Measurements from ENCODE around the gene GALNT9.
A peak's percentile ranks its signal among the peaks of the same experiment; 100 is the strongest.
"Not testable (repeated sequence)": the region's sequence is repeated elsewhere in the genome, so short reads cannot be mapped to it uniquely, and the experiment has no call there.

Gene GALNT9

GRCh38 chr12:132199526-132200319 is 129.7 kb downstream of the GALNT9 start:
- intact Hi-C loops (cut with micrococcal nuclease) = no loop called here
- H3K27ac Mint-ChIP-seq = no peak overlapping the region
- no peaks in the 10 kb centered on the region for H3K36me3 Mint-ChIP-seq (ENCODE audit: low read depth)
- H3K4me3 Mint-ChIP-seq = no peak overlapping the region
- H3K27me3 Mint-ChIP-seq = peaks cover 21% of the 10 kb centered on the region
- H3K9me3 Mint-ChIP-seq = no peaks in the 10 kb centered on the region
- H3K4me1 Mint-ChIP-seq (ENCODE audit: low read depth) = no peaks in the 10 kb centered on the region

GRCh38 chr12:132199101-132199500 is 130.3 kb downstream of the GALNT9 start:
- peaks cover 6% of the 10 kb centered on the region for H3K9me3 Mint-ChIP-seq
- no peak overlapping the region for H3K27ac Mint-ChIP-seq
- intact Hi-C loops (cut with micrococcal nuclease) = no loop called here
- no peak overlapping the region for H3K4me3 Mint-ChIP-seq
- no peaks in the 10 kb centered on the region for H3K36me3 Mint-ChIP-seq (ENCODE audit: low read depth)
- no peaks in the 10 kb centered on the region for H3K4me1 Mint-ChIP-seq (ENCODE audit: low read depth)
- H3K27me3 Mint-ChIP-seq = peaks cover 17% of the 10 kb centered on the region

DNA sequence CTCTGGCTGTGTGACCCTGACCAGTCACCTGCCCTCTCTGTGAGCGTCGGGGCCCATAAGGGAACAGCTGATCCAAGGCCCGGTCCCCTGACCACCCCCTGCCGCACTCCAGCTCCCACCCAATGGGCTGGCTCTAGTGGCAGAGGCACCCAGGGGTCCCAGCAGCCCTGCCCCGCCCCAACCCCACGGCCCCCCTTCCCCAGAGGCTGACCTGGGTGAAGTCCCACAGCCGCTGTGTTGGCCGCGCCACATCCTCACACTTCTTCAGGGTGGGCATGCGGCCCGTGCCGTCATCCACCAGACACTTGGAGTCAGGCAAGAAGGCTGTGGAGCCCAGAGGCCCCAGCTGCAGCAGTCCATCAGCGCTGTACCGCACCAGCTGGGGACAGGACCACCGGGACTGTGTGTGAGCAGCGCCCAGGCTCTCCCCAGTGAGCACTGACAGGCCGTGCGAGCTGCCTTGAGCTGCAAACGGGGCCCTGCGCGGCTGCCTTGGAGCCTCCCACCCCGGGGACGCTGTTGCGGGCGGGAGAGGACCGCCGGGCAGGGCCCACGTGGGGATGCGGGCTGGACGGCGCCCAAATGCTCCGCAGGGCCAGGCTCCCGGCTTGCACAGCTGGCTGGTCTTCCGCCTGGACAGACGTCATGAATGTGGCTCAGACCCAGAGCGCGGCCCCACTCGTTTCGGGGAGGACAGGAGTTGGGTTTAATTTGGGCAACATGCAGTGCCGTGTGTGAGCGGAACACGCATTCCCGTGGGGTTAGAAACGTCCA is 131.6 kb downstream of the GALNT9 start:
- no peak overlapping the region for H3K27ac Mint-ChIP-seq
- peaks cover 17% of the 10 kb centered on the region for H3K27me3 Mint-ChIP-seq
- H3K4me1 Mint-ChIP-seq (ENCODE audit: low read depth) = no peaks in the 10 kb centered on the region
- peaks cover 19% of the 10 kb centered on the region for H3K9me3 Mint-ChIP-seq
- H3K4me3 Mint-ChIP-seq = no peak overlapping the region
- intact Hi-C loops (cut with micrococcal nuclease) = no loop called here
- peaks cover 5% of the 10 kb centered on the region for H3K36me3 Mint-ChIP-seq (ENCODE audit: low read depth)

DNA sequence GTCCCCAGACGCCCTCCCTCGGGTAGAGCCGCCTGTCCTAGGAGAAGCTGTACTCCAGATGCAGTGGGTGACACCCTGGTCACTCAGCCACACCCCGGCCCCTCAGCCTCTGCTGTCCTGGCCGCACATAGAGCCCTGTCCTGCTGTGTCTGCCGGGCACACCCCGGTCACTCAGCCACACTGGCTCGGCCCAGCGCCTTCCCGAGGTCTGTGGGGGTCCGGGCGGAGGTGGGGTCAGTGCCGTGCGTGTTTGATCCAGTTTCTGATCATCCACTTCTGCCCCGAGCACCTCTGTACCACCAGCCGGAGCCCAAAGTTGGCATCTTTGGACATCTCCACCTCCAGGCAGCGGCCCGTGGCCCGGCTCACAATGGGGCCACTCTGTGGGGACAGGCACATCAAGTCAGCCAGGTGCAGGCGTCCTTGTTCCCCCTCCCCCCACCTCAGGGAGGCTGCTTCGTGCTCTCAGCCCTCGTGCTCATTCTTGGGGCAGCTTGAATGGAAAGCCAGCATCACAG is 132.5 kb downstream of the GALNT9 start:
- no peaks in the 10 kb centered on the region for H3K4me1 Mint-ChIP-seq (ENCODE audit: low read depth)
- H3K36me3 Mint-ChIP-seq (ENCODE audit: low read depth) = peaks cover 5% of the 10 kb centered on the region
- peaks cover 22% of the 10 kb centered on the region for H3K9me3 Mint-ChIP-seq
- H3K27ac Mint-ChIP-seq = no peak overlapping the region
- H3K4me3 Mint-ChIP-seq = no peak overlapping the region
- intact Hi-C loops (cut with micrococcal nuclease) = no loop called here
- peaks cover 21% of the 10 kb centered on the region for H3K27me3 Mint-ChIP-seq

DNA sequence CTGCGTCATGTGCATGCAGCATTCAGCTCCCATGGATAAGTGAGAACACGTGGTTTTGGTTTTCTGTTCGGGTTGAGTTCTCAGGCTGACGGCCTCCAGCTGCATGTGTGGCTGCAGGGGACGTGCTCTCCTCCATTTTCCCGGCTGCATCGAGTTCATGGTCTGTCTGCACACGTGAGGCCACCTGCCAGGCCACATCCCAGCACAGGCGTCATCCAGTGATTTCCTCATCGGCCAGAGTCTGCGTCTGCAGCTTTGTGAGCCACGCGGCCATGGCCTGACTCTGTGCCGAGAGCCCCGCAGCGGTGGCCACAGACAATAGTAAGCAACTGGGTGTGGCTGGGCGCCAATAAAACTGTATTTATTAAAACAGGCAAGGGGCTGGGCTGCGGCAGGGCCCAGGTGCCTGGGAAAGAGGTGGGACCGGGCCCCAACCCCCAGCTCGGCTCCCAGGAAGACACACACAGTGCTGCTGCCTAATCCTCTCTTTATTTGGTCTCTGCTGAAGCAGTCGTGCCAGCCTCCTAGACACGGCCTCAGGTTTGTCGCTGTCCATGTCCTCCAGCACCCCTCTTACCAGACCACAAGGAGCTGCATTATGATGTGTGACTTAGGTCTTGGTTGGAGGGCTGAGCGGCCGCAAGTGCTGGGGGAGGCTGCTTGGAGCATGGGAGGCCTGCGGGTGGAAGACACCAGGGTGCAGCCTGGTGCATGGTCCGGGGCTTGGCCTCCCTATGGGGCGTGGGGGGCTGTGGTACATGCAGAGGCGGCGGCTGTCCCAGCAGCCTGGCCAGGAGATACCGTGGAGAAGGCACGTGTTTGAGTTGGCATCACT is 133.1 kb downstream of the GALNT9 start:
- Mint-ChIP-seq H3K27ac (no peak overlapping the region), H3K36me3 (ENCODE audit: low read depth) (peaks cover 5% of the 10 kb centered on the region), H3K4me1 (ENCODE audit: low read depth) (no peaks in the 10 kb centered on the region), H3K4me3 (no peak overlapping the region), H3K27me3 (peaks cover 28% of the 10 kb centered on the region), H3K9me3 (peaks cover 22% of the 10 kb centered on the region)
- intact Hi-C loops (cut with micrococcal nuclease) = no loop called here

- Mint-ChIP-seq H3K9me3 (peaks cover 22% of the 10 kb centered on the region), H3K27me3 (peaks cover 38% of the 10 kb centered on the region)
- H3K27ac Mint-ChIP-seq; H3K4me3 Mint-ChIP-seq; H3K36me3 Mint-ChIP-seq (ENCODE audit: low read depth); intact Hi-C loops (cut with micrococcal nuclease); H3K4me1 Mint-ChIP-seq (ENCODE audit: low read depth): not testable (repeated sequence)
Measured at GRCh38 chr12:132195242-132195641, 134.1 kb downstream of the GALNT9 start.

GRCh38 chr12:132194556-132194955 is 134.8 kb downstream of the GALNT9 start:
- Mint-ChIP-seq H3K27ac (no peak overlapping the region), H3K36me3 (ENCODE audit: low read depth) (peaks cover 8% of the 10 kb centered on the region), H3K4me3 (no peak overlapping the region), H3K27me3 (peaks cover 40% of the 10 kb centered on the region), H3K9me3 (peaks cover 22% of the 10 kb centered on the region), H3K4me1 (ENCODE audit: low read depth) (peaks cover 10% of the 10 kb centered on the region)
- intact Hi-C loops (cut with micrococcal nuclease) = no loop called here

DNA sequence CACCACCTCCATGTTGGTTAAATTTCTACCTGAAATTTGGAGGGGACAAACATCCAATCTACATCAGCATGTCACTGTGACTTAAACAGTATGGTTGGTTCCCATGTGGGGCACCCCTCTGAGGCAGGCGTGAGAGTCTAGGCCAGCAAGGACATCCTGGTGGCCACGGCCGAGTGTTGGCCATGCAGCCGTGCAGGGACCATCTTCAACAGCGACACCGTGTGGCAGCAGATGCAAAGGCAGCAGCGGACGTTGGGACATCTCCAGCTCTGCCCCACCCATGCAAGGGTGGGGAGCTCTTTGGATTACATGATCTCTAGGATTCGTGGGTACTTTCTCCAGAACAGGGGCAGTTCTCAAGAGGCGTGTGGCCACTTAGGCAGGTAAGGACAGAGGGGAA is 135.3 kb downstream of the GALNT9 start:
- Mint-ChIP-seq H3K4me1 (ENCODE audit: low read depth) (peaks cover 15% of the 10 kb centered on the region), H3K4me3 (no peak overlapping the region), H3K36me3 (ENCODE audit: low read depth) (peaks cover 13% of the 10 kb centered on the region), H3K27me3 (peaks cover 42% of the 10 kb centered on the region), H3K27ac (no peak overlapping the region), H3K9me3 (peaks cover 22% of the 10 kb centered on the region)
- intact Hi-C loops (cut with micrococcal nuclease) = no loop called here

DNA sequence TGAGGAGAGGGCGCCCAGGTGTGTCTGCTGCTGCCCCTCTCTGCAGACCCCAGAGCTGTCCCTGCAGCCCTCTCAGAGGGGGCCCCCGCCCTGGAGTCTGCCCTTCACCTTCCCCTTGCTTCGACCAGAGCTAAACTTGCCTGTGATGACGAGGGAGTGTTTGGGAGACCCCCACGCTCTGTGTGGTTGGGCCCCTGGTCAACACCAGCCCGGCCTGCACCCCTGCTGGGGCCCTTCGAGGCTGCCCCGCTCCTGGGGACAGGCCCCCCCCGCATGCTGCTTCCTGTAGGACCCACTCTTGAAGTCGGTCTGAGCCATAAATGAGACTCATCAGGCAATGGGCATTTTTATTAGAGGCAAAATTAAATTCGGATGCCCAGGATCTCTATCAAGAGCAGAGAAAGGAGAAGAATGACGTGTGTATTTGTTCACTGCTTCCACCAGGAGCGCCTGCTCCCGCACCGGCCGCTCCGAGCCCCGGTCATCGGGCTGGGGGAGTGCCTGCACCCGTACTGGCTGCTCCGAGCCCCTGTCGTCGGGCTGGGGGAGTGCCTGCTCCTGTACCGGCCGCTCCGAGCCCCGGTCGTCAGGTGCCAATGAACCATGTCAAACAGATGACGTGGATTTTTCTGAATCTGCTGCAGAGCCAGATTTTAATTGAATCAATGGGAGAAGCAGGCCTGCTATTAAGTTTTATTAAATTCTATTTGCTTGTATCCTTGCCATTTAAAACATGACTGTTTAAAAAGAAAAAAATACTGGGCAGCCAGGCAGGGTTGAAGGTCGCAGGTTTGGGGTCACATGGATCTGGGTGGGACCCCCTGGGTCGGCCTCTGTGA is 137.5 kb downstream of the GALNT9 start:
- H3K4me3 Mint-ChIP-seq = no peak overlapping the region
- intact Hi-C loops (cut with micrococcal nuclease) = no loop called here
- H3K9me3 Mint-ChIP-seq = peaks cover 22% of the 10 kb centered on the region
- H3K36me3 Mint-ChIP-seq (ENCODE audit: low read depth) = peaks cover 19% of the 10 kb centered on the region
- peaks cover 35% of the 10 kb centered on the region for H3K4me1 Mint-ChIP-seq (ENCODE audit: low read depth)
- no peak overlapping the region for H3K27ac Mint-ChIP-seq
- H3K27me3 Mint-ChIP-seq = peaks cover 60% of the 10 kb centered on the region

DNA sequence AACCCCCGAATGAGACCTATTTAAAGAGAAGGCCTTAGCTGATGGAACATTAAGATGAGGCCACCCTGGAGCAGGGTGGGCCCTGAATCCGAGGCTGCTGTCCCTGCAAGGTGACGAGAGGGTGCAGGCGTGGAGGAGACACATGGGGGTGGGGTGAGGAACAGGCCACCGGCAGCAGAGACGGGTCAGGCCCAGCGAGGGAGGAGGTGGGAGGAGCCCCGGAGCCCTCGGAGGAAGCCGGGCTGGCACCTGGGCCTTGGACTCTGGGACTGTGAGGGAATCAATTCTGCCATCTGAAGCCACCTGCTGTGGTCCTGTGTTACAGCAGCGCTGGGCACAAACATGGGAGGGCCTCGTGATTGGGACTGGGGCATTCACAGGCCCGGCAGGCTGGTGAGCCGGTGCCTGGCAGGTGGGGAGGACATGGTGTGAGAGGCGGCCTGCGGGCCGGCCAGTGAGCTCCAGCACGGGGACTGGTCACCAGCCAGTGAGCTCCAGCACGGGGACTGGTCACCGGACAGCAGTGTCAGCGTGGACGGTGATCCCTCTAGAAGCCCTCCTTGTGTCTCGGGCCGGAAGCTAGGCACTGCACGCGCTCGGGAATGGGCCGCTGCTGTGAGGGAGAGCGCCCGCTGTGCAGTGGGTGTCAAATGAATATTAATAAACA is 138.4 kb downstream of the GALNT9 start:
- Mint-ChIP-seq H3K4me3 (no peak overlapping the region), H3K27ac (no peak overlapping the region), H3K4me1 (ENCODE audit: low read depth) (peaks cover 45% of the 10 kb centered on the region), H3K27me3 (peaks cover 65% of the 10 kb centered on the region), H3K9me3 (peaks cover 22% of the 10 kb centered on the region), H3K36me3 (ENCODE audit: low read depth) (peaks cover 19% of the 10 kb centered on the region)
- intact Hi-C loops (cut with micrococcal nuclease) = no loop called here

DNA sequence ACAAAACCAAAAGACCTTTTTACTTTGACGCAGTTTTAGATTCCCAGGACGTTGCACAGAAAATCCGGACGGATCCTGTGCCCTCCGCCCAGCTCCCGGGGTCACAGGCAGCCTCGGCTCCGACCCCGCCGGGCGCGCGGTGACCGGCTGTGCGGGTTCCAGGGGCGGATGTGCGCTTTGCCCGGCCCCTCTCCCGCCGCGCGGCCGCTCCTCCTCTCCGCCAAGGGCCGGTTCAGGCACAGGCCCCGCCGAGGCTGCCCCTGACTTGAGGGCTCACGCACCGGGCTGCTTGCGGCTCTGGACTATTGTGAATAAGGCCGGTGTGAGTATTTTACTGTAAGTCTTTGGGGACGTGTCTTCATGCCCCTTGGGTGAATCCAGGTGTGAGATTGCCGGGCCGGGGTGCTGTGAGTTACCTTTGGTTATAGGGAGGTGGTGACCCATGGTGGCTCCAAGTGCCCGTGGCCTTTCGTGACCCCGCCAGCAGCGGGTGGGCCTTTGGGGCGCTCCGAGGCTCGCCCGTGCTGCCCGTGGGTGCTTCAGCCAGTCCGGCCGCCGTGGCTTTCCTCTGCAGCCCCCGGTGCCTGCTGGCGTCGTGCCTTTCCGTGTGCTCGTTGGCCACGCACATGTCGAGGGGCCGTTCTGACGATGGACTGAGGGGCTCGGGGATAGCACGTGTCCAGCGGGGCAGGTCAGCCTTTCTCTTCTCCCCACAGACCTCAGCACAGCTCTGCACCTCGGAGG is 139.2 kb downstream of the GALNT9 start:
- Mint-ChIP-seq H3K27me3 (peaks cover 71% of the 10 kb centered on the region), H3K4me3 (peak overlapping the region; percentile 94), H3K36me3 (ENCODE audit: low read depth) (peaks cover 19% of the 10 kb centered on the region), H3K9me3 (peaks cover 22% of the 10 kb centered on the region), H3K4me1 (ENCODE audit: low read depth) (peaks cover 49% of the 10 kb centered on the region), H3K27ac (peak overlapping the region; percentile 83)
- intact Hi-C loops (cut with micrococcal nuclease) = no loop called here

DNA sequence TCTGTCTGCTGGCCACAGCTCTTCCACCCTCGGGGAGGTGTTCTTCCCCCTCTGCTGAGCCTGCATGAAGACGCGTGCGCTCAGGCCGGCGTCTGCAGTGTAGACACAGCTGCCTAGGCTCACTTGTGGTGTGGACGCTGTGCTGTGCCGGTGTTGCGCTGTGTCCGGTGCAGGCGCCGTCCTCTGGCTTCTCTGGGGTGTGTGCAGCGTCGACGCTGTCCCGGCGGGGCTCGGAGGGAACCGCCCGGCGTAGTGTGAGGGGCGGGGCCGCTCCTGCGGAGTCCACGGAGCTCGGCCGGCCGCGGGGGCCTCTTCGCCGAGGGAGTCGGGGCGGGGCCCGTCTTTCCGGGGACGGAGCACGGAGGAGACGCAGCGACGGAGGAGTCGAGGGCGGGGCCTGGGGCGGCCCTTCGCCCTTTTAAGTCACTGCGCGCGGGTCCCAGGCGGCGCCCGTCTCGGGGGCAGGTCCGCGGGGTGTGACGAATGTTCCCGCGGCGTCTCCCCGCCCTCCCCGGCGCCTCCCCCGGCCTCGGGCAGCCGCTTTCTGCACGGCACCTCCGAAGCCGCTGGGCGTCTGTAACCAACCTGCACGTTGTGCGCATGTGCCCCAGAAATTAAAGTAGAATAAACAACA is 139.9 kb downstream of the GALNT9 start:
- H3K36me3 Mint-ChIP-seq (ENCODE audit: low read depth) = peaks cover 19% of the 10 kb centered on the region
- intact Hi-C loops (cut with micrococcal nuclease) = loop anchor here (1.0 kb wide), 1 partner anchor 45 kb away; the partner anchor contains the start of genes DDX51 and NOC4L
- peaks cover 49% of the 10 kb centered on the region for H3K4me1 Mint-ChIP-seq (ENCODE audit: low read depth)
- H3K9me3 Mint-ChIP-seq = peaks cover 20% of the 10 kb centered on the region
- peak overlapping the region; percentile 83 for H3K27ac Mint-ChIP-seq
- peaks cover 75% of the 10 kb centered on the region for H3K27me3 Mint-ChIP-seq
- peak overlapping the region; percentile 94 for H3K4me3 Mint-ChIP-seq

Measured in dendritic cell treated with granulocyte-macrophage colony-stimulating factor and Interleukin-4, amounts not matched to agents 40 ng/mL and 50 ng/mL, for 4 days (primary cell).